CD4-positive, alpha-beta T cell treated with Interleukin-4 for 4 hours (primary cell): Measurements from ENCODE around the gene TOR4A.
A peak's percentile ranks its signal among the peaks of the same experiment; 100 is the strongest.
"Not testable (repeated sequence)": the region's sequence is repeated elsewhere in the genome, so short reads cannot be mapped to it uniquely, and the experiment has no call there.

Experiments used
- DNase-seq: peaks from one replicate; pipeline ENCODE4 v3.0.0-alpha.2; 2020

The TOR4A gene

DNA sequence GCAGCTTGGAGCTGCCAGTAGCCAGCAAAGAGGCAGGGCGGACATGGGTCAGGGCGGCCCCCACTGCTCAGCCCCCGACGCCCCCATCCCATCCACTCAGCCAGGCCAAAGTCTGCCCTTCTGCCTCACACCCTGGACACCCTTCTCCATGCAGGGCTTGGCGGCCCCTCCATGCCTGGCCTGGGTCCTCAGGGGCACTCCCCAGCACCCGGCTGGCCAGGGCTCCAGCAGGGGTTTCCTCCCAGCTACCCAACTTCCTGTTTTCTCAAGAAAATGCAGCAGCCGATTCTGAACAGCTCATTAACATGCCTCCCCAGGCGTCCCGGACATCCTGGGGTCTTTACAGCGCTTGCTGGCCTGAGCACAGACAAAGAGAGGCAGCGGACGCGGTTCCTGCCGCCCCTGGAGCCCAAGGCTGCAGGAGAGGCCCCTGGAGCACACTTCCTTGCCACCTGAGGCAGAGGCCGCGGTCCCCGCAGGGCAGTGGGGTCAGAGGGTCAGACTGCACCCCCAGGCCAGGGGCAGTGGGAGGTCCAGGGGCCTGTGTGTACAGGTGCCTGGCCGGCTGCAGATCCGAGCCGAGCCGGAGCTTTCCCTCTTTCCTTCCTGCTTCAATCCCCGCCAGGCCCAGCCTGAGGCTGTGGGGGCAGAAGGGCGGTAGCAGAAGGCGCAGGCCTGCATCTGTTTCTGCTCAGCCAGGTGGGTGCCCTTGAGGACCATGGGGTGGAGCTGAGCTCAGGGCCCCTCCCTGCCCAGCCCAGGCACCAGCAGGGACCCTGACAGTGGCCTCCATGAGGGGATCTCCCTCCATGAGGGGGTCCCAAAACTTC lies 43.2 kb downstream of the TOR4A start:
- DNase-seq = peak; percentile 39

DNA sequence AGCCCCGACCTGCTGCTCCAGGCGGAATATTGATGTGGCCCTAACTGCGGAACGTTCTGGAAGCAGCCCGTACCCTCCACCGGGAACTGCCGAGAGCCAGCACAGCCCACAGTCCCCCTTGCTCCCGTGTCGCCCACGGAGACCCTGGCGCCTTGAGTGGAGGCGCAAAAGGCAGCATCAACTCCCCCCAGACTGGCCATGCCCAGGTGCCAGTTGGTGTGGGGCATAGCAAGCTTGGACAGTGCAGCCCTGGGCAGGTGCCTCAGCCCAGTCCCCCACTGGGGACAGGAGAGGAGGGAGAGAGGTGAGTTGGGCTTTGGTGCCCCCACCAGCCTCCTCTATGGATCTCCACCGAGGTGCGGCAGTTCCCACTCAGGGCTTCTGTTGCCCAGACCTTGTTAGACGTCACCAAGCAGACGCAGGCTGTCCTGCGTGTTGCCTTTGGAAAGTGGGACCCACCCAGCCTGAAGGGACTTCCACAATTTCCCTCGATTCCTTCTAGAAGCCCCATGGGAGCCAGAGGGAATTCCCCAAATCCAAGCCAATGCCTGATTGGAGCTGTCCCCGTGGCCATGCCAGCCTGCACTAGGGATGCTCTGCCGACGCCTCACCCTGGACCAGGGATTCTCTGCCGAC lies 44.3 kb downstream of the TOR4A start:
- no peak for DNase-seq

DNA sequence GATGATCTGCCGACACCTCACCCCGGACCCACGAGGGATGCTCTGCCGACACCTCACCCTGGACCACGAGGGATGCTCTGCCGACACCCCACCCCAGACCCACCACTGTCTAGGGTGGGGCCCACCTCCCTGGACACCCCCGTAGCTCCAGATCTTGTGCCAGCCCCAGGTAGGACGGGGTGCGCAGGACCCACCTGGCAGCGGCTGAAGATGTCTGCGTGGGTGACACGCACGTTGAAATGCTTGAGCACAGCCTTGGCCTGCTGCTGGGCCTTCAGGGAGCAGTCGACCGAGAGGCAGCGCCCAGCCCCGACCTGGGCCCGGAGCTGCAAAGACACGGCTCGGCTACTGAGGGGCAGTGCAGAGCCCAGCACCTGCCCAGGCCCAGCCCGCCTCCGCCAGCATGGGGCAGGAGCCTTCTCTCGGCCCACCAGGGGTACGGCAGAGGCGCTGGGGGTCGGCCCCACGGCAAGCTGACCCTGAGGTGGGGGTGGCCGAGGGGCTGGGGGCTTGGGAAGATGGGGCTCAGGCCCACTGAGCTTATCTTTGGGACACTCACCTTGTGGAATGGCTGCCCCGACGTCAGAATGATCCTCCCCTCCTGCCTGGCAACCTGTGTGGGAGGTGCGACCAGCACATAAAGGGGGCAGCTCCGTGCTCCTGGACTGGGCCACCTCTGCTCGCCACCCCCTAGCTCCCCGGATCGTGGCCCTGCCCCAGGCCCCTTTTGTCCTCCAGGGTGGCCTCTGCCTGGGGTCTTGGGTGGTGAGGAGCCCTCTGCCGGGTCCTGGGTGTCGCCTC lies 46.2 kb downstream of the TOR4A start:
- no peak for DNase-seq

DNA sequence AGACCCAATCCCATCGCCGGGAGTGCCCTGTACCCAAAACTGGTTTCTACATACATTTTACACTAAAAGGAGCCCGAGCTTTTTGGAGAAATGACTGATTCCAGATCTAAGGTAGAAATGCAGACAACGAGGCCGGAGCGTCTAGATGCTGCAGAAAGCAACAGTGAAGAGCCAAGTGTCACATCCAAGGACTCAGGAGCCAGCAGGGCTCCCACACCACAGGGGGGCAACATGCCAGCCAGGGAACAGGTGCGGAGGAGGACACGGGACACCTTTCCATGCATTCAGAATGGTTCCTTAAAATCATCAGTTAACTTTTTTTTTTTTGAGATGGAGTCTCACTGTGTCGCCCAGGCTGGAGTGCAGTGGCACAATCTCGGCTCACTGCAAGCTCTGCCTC lies 47.6 kb downstream of the TOR4A start:
- DNase-seq = no peak

DNA sequence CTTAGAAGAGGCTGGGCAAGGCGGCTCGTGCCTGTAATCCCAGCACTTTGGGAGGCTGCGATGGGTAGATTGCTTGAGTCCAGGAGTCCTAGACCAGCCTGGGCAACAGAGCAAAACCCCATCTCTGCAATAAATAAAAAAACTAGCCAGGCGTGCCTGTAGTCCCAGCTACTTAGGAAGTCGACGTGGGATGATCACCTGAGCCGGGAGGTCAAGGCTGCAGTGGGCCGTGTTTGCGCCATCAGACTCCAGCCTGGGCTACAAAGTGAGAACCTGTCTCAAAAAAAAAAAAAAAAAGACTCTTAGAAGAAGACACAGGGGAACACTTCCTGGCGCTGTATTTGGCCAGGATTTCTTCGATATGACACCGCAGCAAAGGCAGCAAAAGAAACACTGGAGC lies 48.3 kb downstream of the TOR4A start:
- DNase-seq = no peak

DNA sequence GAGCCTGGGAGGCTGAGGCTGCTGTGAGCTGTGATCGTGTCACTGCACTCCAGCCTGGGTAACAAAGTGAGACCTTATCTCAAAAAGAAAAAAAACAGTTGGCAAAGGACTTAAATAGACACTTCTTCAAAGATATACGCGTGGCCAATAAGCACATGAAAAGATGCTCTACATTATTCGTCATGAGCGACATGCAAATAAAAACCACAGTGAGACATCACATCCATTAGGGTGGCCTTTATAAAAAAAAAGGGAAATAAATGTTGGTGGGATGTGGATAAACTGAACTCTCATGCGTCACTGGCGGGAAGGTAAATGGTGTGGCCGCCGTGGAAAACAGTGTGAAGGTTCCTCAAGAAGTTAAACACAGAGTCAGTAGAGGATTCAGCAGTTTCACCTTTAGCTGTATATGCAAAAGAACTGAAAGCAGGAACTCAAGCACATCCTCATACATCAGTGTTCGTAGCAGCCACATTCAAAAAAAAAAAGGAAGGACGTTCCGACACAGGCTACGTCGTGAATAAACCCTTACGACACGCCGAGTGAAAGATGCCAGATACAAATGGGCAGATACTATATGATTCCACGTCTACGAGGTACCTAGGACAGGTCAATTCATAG lies 49.0 kb downstream of the TOR4A start:
- DNase-seq = peak; percentile 24

DNA sequence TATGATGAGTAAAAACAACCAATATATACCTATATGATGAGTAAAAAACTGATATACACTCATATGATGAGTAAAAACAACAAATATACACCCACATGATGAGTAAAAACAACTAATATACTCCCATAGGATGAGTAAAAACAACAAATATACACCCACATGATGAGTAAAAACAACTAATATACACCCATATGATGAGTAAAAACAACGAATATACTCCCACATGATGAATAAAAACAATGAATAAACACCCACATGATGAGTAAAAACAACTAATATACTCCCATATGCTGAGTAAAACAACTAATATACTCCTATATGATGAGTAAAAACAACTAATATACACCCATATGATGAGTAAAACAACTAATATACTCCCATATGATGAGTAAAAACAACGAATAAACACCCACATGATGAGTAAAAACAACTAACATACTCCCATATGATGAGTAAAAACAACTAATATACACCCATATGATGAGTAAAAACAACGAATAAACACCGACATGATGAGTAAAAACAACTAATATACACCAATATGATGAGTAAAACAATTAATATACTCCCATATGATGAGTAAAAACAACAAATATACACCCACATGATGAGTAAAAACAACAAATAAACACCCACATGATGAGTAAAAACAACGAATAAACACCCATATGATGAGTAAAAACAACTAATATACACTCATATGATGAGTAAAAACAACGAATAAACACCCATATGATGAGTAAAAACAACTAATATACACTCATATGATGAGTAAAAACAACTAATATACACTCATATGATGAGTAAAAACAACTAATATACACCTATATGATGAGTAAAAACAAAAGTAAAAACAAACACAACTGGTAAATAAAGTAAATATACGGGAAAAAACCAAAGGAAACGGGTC lies 50.4 kb downstream of the TOR4A start:
- not testable (repeated sequence) for DNase-seq

DNA sequence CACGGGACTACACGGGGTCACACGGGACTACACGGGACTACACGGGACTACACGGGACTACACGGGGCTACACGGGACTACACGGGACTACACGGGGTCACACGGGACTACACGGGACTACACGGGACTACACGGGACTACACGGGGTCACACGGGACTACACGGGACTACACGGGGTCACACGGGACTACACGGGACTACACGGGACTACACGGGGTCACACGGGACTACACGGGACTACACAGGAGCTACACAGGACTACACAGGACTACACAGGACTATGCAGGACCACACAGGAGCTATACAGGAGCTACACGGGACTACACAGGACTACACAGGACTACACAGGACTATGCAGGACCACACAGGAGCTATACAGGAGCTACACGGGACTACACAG lies 52.1 kb downstream of the TOR4A start:
- not testable (repeated sequence) for DNase-seq

DNA sequence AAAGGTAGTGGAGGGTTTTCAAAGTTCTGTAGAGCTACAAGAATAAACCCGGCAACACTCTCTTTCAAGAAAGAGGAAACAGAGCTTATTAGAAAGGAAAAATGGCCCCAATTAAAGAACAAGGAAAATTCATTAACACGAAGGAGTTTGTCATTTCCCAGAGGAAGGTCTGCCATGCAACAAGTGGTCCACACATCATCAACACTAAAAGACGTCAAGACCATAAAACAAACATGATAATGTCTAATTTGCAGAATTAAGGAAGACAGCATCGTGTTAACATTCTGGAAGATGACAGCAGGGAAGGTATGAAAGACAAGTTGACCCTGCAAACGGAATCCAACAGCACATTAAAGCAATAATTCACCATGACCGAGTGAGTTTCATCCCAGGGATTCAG lies 53.2 kb downstream of the TOR4A start:
- DNase-seq = no peak

DNA sequence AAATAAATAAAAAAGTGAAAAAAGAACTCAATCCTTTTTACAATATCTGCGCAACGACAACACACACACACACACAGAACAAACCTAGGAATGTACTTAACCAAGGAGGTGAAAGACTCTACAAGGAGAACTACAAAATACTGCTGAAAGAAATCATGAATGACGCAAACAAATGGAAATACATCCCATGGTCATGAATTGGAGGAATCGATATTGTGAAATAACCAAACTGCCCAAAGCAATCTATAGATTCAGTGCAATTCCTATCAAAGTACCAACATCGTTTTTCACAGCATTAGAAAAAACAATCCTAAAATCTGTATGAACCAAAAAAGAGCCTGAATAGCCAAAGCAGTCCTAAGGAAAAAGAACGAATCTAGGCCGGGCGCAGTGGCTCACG lies 54.4 kb downstream of the TOR4A start:
- DNase-seq = no peak
